Cortex of kidney (tissue), 1 donor: ENCODE measurements around the gene SEMA3B.

Experiments
- DNase-seq: peaks from one replicate; lab custom pipeline; 2025; lab: John Stamatoyannopoulos, UW

SEMA3B gene

DNA sequence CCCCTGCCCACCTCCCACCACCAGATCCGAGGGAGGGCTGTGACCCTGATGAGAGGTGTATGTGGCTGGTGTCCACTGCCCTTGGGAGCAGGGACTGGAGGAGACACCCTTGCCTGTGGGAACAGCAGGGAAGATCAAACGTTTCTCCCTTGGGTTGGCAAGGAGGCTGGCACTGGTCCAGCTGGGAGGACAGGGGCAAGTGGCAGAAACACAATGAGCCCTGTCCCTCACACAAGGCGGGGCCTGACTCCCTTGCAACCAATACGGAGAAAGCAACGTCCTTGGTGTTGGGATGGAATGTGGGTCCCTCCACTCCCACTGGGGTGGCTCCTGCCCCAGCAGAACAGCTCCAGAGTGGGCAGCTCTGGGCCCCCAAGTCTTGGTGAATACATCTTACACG is 48.4 kb downstream of the SEMA3B start:
- DNase-seq = no peak

DNA sequence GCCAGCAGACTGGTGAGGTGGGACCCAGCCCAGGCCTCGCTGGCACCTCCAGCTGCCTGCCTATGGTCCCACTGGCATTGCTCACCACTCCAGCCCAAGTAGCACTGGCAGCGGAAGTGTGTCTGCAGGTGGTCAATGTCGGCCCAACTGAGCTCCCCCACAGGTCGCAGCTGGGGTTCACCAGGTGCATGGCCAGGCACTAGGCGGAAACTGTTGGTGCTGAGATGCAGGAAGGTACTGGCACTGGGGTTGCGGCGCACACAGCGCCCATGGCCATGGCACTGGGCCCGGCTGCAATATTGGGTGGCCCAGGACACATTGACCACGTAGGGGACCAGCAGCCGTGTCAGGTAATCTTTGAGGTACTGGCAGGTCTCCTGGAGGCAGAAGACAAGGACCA is 49.2 kb downstream of the SEMA3B start:
- DNase-seq = no peak

DNA sequence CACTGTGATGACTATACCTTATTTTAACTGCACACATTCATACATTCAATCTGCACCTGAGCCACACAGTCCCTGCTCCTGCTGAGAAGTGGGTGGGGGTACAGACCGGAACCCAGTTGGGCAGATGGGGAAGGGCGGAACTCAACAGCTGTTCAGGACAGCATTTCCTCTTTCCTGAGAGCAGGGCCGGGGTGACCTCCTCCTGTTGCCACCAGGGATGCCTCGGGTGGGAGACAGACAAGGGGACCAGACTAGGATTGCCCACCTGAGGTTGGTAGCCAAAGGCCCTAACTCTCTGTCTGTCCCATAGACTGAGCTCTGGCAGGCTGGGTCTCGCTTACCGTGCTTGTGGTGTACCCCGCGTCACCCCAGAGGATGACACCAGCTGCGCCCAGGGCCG is 49.7 kb downstream of the SEMA3B start:
- DNase-seq = no peak

DNA sequence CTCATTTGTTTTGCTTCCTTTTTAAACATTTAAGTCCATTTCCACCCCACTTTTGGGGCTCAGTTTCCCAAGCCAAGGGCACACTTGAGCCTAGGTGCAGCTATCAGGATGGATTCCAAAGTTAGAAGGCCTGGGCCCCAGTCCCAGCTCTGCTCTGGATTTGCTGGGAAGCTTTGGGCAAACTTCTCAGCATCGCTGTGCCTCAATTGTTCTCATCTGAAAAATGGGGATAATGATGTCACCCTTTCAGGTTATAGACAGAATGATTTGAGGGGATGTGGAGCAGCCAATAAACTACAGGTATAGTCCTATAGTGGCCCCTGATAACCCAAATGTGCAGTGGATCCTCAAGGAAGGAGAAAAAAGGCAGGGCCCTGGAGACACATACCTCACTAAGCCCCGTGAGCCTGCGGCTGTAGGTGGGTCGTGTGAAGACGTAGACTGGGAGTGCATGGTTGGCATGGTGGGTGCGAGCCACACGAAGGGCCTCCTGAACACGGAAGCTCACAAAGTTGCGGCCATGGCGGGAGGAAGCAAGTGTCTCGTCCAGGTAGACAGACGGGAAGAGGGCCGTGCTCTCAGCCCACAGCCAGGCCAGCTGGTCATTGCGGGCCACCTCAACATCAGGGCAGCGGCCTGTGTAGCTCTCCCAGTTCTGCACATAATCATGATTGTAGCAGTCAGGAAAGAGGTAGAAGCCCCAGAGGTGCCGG is 50.4 kb downstream of the SEMA3B start:
- no peak for DNase-seq

DNA sequence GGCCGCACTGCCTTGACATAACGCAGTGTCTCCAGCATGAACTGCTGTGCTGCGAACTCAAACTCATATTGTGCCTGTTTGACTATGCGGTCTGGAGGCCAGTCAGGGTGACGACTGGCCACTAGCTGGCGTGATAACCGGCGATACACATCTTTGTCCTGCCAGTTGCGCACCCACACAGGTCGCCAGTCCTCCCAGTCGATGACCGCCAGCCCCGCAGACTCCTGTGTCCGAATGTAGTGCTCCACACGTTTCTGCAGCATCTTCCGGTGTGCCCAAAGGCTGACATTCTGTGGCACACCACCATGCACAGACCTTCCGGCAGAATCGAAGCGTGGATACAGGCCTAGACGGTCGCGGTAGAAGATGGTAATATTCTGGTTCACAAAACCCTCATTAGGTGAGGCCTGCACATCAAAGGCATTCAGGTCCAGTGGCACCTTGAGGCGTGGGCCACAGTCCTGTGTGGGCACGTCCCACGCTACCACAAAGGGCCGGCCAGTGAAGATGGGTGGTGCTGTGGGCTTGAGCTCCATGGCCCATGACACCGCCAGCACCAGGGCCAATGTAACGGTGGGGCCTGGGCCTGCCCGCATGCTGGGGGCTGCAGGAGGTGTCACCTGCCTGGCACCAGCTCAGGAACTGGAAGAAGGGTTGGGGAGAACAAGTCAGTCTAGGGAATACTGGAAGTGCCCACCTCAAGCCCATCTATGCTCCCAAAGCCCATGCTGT is 51.1 kb downstream of the SEMA3B start:
- DNase-seq = no peak

DNA sequence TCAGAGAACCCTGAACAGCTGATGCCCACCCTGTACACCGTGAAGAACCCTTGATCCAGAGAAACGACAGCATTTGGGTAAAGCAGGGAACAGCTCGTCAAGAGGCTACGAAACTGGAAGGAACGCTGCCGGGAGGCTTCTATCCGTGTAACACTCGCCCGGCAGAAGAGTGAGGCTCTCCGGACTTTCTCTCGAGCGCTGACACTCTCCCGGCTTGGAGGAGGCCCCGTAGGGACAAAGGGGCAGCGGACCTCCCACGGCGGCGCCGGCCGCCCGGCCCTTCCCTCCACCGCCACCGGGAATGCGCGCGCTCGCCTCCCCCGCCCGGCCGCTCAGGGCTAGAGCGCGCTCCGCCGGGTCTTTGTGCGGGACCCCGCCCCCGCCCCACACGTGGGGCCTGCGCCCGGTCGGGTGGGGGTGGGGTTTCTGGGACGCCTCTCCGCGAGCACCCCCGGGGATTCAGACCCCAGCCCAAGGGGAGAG is 51.9 kb downstream of the SEMA3B start:
- no peak for DNase-seq

DNA sequence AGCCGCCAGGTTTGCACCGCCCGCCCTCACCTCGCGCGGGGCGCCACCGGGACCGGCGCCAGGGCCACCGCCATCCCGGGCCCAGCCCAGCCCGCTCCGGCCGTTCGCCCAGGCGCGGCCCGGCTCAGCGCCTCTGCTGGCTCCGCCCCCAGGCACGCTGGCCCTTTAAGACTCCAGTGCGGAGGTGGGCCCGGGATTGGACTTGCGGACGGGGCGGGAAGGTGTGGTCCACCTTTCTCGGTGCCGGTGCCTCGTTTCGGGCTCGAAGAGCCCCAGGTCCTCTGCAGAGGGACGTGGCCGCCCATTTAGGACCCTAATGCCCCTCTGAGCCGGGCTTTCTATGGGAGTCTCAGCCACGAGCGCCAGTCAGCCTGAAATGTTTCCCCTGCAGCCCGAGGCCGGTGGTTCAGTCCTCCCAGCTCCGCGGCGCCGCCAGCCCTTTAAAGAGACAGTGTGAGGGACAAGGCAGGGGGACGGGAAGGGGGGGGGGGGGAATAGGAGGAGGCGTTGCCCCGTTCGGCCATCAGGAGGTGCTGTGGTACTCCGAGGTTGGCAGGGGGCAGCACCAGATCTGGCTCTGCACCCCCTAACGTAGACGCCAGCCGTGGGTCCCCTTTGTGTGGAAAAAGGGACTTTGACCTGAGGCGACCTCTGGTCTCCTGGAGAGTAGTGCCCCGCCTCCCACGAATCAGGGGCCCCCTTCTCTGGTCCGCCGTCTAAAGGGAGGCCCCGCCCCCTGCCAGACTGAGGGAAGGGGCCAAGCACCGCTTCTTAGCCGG is 52.6 kb downstream of the SEMA3B start:
- DNase-seq = no peak

DNA sequence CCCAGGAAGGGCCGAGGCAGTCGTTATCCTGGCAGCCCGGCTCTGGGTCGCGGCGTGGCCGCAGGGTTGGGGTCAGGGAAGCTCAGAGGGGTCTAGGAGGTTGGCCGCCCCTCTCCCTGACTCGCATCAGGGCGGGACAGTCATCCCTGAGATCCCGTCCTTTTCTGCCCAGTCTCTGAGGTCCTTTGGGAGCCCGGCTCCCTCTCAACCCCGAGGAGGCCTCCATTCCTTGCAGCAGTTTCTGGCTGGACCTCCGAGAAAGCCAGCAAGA is 53.1 kb downstream of the SEMA3B start:
- DNase-seq = no peak

DNA sequence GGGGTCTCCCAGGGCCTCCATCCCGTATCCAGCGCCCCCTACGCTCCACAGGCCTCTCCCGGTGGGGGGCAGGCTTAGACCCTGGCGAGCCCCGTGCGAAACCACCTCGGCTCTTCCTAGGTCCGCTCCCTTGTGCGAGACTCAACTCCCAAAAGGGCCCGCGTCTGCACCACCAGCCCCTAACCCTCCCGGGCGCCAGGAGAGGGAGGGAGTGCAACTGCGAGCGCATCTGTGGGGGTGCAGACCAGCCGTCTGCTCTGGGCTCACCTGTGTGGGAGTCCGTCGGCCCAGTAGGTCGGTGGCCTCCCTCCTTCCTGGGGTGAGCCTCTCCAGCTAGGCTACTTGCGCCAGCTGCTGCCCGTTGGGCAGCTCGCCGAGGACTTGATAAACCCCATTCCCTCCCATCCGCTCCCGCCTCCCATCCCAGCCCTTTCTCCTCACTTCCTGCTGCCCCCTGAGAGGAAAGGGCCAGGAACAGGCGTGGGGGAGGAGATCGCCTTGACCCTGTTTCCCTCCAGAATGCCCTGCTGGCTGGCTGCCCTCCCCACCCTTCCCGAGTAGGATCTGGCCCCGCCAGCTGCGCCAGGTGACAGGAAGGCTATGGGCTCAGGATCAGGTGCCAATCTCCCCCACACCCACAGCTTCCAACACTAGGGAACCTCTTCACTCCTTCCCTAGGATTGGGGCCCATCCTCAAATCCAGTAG is 53.6 kb downstream of the SEMA3B start, which contains the start of gene HYAL2:
Gene HYAL2 (minus strand): TSS at position 360 of the 706 bp plus-strand sequence. CDS start 2,256 bp downstream, outside the sequence.
- no peak for DNase-seq

DNA sequence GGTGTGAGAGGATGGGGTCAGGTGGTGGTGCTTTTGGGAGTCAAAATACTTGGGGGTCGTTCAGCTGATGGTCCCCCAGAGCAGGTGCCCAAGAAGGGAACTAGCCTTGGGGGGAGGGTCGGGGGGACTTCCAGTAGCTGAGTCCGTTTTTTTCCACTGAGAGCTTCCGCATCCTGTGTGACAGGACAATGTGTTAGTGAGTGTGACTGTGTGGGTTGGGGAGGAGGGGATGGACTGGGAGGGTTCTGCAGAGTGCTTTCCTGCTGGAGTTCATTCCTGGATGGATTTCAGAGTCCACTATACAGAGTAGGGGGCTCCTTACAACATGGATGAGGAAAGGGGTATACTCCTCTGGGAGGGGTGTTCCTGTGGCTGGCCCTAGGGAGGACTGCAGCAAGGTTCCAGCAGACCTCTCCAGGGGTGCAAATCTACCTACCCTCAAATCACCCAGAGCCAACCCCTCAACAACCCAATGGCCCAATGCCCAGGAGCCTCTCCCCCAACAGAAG is 54.2 kb downstream of the SEMA3B start:
- DNase-seq = no peak

DNA sequence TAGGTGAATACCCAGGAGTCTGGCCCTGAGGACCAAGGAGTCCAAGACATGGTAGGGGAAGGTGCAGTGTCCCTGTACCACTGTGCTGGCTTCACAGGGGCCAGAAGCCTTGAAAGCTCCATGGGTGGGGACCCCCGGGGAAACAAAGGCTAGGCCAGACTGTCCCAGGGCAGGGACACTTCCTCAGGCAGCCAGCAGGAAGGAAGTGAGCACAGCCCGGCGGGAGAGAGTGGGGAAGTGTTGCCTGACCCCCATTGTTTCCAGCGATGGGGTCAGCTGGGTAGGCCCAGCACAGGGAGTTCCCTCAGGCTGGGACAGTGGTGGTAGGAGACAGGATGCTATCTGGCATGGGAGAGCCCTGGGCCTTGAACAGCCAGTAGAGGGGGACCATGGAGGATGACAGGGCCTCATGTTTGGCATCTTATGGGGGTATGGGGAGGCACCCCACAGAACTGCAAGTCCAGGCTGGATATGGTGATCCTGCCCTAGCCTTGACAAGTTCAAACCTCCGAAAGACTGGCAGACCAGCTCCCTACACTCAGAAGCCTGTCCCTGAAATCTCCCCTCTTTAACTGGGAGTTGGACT is 54.8 kb downstream of the SEMA3B start:
- no peak for DNase-seq

DNA sequence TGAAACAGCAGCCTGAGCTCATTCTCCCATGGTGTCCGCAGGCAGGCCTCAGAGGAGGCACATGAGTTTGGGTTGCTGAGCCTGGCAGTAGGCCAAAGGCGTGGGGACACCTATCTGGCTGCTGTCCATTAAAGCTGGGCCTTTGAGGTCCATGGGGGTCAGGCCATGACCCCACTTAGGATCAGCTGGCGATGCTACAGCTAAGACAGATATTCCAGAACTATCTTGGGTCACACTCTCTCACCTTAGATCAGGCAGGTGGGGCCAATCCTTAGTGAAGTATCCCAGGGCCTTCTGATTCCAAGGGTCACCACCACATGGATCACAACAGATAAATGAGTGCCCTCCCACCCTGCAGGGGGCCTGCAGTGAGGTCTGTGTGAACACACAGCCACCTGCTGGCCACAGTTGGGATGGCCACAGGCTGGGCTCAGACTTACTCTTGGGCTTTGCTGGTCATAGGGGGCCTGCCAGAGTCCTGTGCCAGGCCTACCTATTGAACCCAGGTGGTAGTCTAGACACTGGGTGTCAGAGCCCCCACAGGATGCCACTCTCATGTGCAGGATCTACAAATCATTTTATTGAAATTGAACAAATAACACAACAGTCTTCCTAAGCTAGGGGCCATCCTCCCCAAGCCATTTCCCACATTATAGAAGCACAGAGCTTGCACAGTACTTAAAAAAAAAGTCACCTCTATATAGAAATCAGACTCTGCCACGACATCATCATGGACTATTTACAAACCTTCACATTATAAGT is 55.6 kb downstream of the SEMA3B start:
- DNase-seq = no peak

DNA sequence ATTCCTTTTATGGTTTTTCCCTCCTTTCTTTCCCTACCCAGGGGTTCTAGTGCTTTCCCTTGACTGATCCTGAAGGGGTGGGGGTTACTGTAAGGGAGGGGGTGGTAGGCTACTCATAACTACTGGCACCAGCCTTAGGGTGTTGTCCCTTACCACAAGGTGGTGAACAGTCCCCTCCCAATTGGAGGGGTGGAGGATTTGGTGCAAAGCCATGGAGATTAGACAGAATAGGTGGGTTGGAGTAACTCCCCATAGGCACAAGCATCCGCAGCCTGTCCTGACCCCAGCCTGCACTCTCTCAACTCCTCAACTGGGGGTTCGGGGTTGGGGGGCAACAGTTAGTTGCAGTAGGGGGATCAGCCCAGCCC is 56.1 kb downstream of the SEMA3B start:
- no peak for DNase-seq

DNA sequence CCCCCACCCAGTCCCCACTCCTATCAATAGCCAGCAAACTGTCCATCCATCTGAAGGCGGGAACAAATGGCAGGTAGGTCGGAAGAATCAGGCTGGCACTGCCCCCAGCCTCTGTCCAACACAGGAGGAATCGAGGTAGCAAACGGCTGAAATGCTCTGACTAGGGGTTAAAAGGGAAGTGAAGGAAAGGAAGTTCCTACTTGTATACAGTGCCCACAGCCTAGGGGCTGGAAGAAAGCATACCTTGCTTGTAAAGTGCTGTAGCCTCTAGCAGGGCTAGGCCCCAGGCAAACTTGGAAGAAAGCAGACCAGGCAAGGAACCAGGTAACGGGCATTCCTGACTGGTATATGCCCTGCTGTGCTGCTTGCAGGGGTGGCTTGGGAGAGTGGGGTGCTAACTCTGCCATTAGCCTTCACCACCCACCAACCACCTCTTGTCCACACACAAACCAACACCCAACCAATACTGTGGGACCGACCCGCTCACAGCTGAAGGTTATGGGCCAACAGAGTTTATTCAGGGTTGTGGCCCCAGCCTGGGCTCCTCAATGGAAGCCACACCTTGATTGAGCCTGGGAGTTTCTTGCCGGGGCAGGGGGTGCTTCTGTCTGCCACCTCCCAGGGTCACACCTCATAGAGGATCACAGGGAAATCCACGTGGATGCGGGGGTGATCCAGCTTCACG is 56.7 kb downstream of the SEMA3B start:
- DNase-seq = no peak

DNA sequence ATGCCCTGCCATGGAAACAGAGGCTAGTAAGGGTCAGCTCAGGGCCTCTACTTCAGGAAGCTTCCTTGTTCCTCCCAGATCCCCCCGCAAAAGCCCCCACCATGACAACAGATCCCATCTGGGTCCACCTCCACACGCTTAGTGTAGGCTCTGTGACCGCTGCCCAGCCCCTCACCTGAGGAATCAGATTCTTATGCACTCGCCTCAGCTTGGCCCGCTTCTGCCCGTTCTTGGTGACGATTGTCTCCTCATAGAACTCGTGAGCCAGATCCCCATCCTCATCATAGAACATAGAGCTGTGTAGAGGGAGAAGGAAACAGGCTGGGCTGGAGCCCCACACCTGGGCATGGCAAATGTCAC is 57.2 kb downstream of the SEMA3B start:
- DNase-seq = no peak

DNA sequence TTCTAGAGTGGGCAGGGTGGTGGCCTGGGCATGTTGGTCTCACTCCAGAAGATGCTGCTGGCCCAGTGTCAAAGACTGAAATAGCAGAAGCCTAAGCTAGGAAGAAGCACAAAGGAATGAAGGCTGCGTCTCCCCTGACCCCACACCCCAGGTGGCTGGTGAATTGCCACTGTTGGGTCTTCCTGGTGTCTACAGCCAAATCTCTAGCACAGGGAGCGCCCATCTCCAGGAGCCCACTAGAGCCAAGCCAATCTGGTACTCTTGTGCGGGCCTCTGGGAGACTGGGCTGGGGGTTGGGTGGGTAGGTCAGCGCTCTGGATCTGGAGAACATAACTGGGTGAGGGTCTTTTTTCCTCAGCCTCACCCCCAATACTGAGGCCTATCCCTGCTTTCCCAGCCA is 58.2 kb downstream of the SEMA3B start:
- no peak for DNase-seq
